ENCODE data around the gene ITGB7. TPM values are rescaled to one million over a fixed set of nuclear protein-coding genes. Genes with fewer than 3 reads are reported as not detected.
A peak's percentile ranks its signal among the peaks of the same experiment; 100 is the strongest.

The ITGB7 gene
- total and polyA plus RNA-seq, 9 of the 15 experiments (the other 6 are each of a cell fraction or from before 2014, with no cell fraction given) = 0.06 to 2.0 (median 0.67) TPM

GRCh38 chr12:53147653-53148052 lies 59.4 kb downstream of the ITGB7 start (continued):
- TF ChIP-seq CEBPG (CRISPR knock-in tag; IDR thresholded peaks at IDR 0.05) = no peak
- peak in 1 of 2 experiments; percentile 60; a peak in 1 of 4 replicates for TF ChIP-seq CEBPG (tag; conservative IDR thresholded peaks at IDR 0.05 in 1 of 2, IDR thresholded peaks at IDR 0.05 in 1 of 2)
- peak; percentile 69; the same call in 1 of the 2 replicates for TF ChIP-seq ZNF668 (CRISPR knock-in tag; IDR thresholded peaks at IDR 0.05)
- TF ChIP-seq L3MBTL2 (IDR thresholded peaks at IDR 0.05) = no peak
- peak; percentile 79; the same call in 1 of the 2 replicates for TF ChIP-seq ZNF174 (CRISPR knock-in tag; IDR thresholded peaks at IDR 0.05)
- TF ChIP-seq ZBTB9 (CRISPR knock-in tag; IDR thresholded peaks at IDR 0.05) = no peak
- TF ChIP-seq ZNF561 (CRISPR knock-in tag; conservative IDR thresholded peaks at IDR 0.05) = no peak
- TF ChIP-seq PPARD (CRISPR knock-in tag; IDR thresholded peaks at IDR 0.05) = peak; percentile 97
- no peak for TF ChIP-seq GABPB1 (CRISPR knock-in tag; IDR thresholded peaks at IDR 0.05)
- no peak for TF ChIP-seq NR3C1 (CRISPR knock-in tag; IDR thresholded peaks at IDR 0.05)
- TF ChIP-seq SRF (CRISPR knock-in tag; IDR thresholded peaks at IDR 0.05) = peak in 1 of 2 experiments; percentile 60; a peak in 1 of 4 replicates
- peak; percentile 71; the same call in 1 of the 2 replicates for TF ChIP-seq RFX7 (CRISPR knock-in tag; IDR thresholded peaks at IDR 0.05)
- TF ChIP-seq ZNF766 (CRISPR knock-in tag; conservative IDR thresholded peaks at IDR 0.05) = no peak
- TF ChIP-seq ZNF140 (CRISPR knock-in tag; IDR thresholded peaks at IDR 0.05) = peak; percentile 96
- TF ChIP-seq XRCC5 (IDR thresholded peaks at IDR 0.05; ENCODE audit: low read depth, low read length) = no peak
- TF ChIP-seq E2F3 (CRISPR knock-in tag; IDR thresholded peaks at IDR 0.05) = peak; percentile 36; the same call in 1 of the 2 replicates
- TF ChIP-seq ZFP30 (CRISPR knock-in tag; IDR thresholded peaks at IDR 0.05; ENCODE audit: borderline replicate concordance) = peak; percentile 78
- peak in 1 of 2 experiments; percentile 58 for TF ChIP-seq NCOA2 (IDR thresholded peaks at IDR 0.05; ENCODE audit: partially characterized antibody in 2 of 2)
- TF ChIP-seq ZBTB8A (IDR thresholded peaks at IDR 0.05; ENCODE audit: partially characterized antibody) = no peak
- no peak for TF ChIP-seq SMARCB1 (IDR thresholded peaks at IDR 0.05; ENCODE audit: insufficient read length, low read depth)
- no peak for TF ChIP-seq ZNF316 (IDR thresholded peaks at IDR 0.05)
- peak; percentile 60; the same call in 1 of the 2 replicates for TF ChIP-seq STAT5B (CRISPR knock-in tag; IDR thresholded peaks at IDR 0.05)
- TF ChIP-seq ZBTB49 (CRISPR knock-in tag; IDR thresholded peaks at IDR 0.05; ENCODE audit: borderline replicate concordance) = no peak
- TF ChIP-seq POLR2B (IDR thresholded peaks at IDR 0.05; ENCODE audit: low read depth, partially characterized antibody) = no peak
- no peak for TF ChIP-seq COPS2 (conservative IDR thresholded peaks at IDR 0.05)
- no peak for TF ChIP-seq ZBTB17 (CRISPR knock-in tag; IDR thresholded peaks at IDR 0.05)
- no peak for TF ChIP-seq IFI16 (CRISPR knock-in tag; IDR thresholded peaks at IDR 0.05)
- 0 out of 2 replicates have a peak, but pooled peaks have one; percentile 41 for TF ChIP-seq HDAC8 (tag; IDR thresholded peaks at IDR 0.05)
- TF ChIP-seq ZNF253 (CRISPR knock-in tag; conservative IDR thresholded peaks at IDR 0.05) = peak; percentile 77; the same call in 1 of the 2 replicates
